Hematopoietic multipotent progenitor cell (in vitro differentiated cells): ENCODE results near the gene TRPV6. TPM values are rescaled to one million over a fixed set of nuclear protein-coding genes. Genes with fewer than 3 reads are reported as not detected.

ENCODE experiments used
- DNase-seq, 3 donors: peaks; one replicate each; pipeline ENCODE4 v3.0.0-alpha.2; 2011 to 2015; ENCODE audit warnings: low read depth in 2 of 3, low spot score in 2 of 3
- total RNA-seq: library from RNA; depleted of rRNA; stranded (reverse); fragments of >200 nt; gene quantifications from one replicate; pipeline ENCODE4 v1.2.3, GENCODE V29; 2012

The TRPV6 gene
- total RNA-seq, 1 donor = under 0.01 TPM

- peak in 2 of 3 donors; percentile 22 to 30 for DNase-seq
Measured at GRCh38 chr7:142908921-142909890, 23.7 kb upstream of the TRPV6 start.

- no peak for DNase-seq
Measured at GRCh38 chr7:142908290-142908689, 22.7 kb upstream of the TRPV6 start.

- no peak for DNase-seq
Measured at GRCh38 chr7:142906643-142907042, 21.1 kb upstream of the TRPV6 start.

- DNase-seq = no peak
Measured at GRCh38 chr7:142905759-142906158, 20.2 kb upstream of the TRPV6 start.

- no peak for DNase-seq
Measured at GRCh38 chr7:142904128-142904527, 18.6 kb upstream of the TRPV6 start.

- no peak for DNase-seq
Measured at GRCh38 chr7:142901426-142902259, 16.1 kb upstream of the TRPV6 start.

GRCh38 chr7:142899661-142900060 is 14.1 kb upstream of the TRPV6 start:
- no peak for DNase-seq

- no peak for DNase-seq
Measured at GRCh38 chr7:142898377-142899170, 13.0 kb upstream of the TRPV6 start.

GRCh38 chr7:142897691-142898090 is 12.1 kb upstream of the TRPV6 start:
- DNase-seq = no peak

GRCh38 chr7:142896741-142897379 is 11.3 kb upstream of the TRPV6 start:
- DNase-seq = no peak

GRCh38 chr7:142896151-142896550 is 10.6 kb upstream of the TRPV6 start:
- no peak for DNase-seq

GRCh38 chr7:142894985-142895593 is 9.5 kb upstream of the TRPV6 start:
- no peak for DNase-seq

GRCh38 chr7:142894112-142894984 is 8.8 kb upstream of the TRPV6 start:
- DNase-seq = no peak

- no peak for DNase-seq
Measured at GRCh38 chr7:142892951-142893350, 7.4 kb upstream of the TRPV6 start.

GRCh38 chr7:142891490-142892082 is 6.0 kb upstream of the TRPV6 start:
- DNase-seq = no peak

GRCh38 chr7:142890874-142891485 is 5.4 kb upstream of the TRPV6 start:
- no peak for DNase-seq

GRCh38 chr7:142889816-142890215 is 4.3 kb upstream of the TRPV6 start:
- DNase-seq = no peak
